Nephron (organoid): ENCODE results near the gene DOK3.
A peak's percentile ranks its signal among the peaks of the same experiment; 100 is the strongest.

Experiments
- H3K27ac Mint-ChIP-seq, 3 experiments: 2 replicates each; pipeline ENCODE4 v1.8.0; 2020; ENCODE audit warnings: mixed read lengths in 3 of 3, mild to moderate bottlenecking in 2 of 3, moderate library complexity in 1 of 3
- H3K27me3 Mint-ChIP-seq: 2 replicates; pipeline ENCODE4 v1.8.0; 2021; ENCODE audit warnings: low read depth, mild to moderate bottlenecking, moderate library complexity, mixed read lengths
- H3K36me3 Mint-ChIP-seq: 2 replicates; pipeline ENCODE4 v1.8.0; 2020; ENCODE audit warnings: low read depth, mixed read lengths
- H3K4me1 Mint-ChIP-seq: 2 replicates; pipeline ENCODE4 v1.8.0; 2020; ENCODE audit warnings: mixed read lengths
- H3K4me3 Mint-ChIP-seq, 3 experiments: 2 replicates each; pipeline ENCODE4 v1.8.0; 2020; ENCODE audit warnings: mild to moderate bottlenecking in 3 of 3, mixed read lengths in 3 of 3, moderate library complexity in 2 of 3
- H3K9me3 Mint-ChIP-seq: 2 replicates; pipeline ENCODE4 v1.8.0; 2020; ENCODE audit warnings: mixed read lengths
- TF ChIP-seq, protein P1 (sequence below), 3 experiments: fragments of 200-600 bp; sonication (generic); IDR thresholded peaks; one replicate each; pipeline ENCODE4 v1.5.0; 2021; ENCODE audit warnings: antibody characterized with exemption in 3 of 3; ENCODE audit not compliant: unreplicated experiment in 3 of 3

The DOK3 gene, protein sequence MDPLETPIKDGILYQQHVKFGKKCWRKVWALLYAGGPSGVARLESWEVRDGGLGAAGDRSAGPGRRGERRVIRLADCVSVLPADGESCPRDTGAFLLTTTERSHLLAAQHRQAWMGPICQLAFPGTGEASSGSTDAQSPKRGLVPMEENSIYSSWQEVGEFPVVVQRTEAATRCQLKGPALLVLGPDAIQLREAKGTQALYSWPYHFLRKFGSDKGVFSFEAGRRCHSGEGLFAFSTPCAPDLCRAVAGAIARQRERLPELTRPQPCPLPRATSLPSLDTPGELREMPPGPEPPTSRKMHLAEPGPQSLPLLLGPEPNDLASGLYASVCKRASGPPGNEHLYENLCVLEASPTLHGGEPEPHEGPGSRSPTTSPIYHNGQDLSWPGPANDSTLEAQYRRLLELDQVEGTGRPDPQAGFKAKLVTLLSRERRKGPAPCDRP

GRCh38 chr5:177509381-177509951, at the start of gene DOK3:
DOK3 (minus strand) TSS chr5:177509826; CDS start chr5:177509540, 286 bp downstream.
- Mint-ChIP-seq H3K4me1 (peaks cover 10% of the 10 kb centered on the region), H3K36me3 (peaks cover 39% of the 10 kb centered on the region), H3K4me3 (peak within 1 kb of the TSS; percentile 9 to 62 (median 51)), H3K9me3 (no peaks in the 10 kb centered on the region), H3K27me3 (peaks cover 4% of the 10 kb centered on the region), H3K27ac (peak within 1 kb of the TSS in 2 of 3 experiments; percentile 38 to 59)
- TF ChIP-seq, protein P1, sequence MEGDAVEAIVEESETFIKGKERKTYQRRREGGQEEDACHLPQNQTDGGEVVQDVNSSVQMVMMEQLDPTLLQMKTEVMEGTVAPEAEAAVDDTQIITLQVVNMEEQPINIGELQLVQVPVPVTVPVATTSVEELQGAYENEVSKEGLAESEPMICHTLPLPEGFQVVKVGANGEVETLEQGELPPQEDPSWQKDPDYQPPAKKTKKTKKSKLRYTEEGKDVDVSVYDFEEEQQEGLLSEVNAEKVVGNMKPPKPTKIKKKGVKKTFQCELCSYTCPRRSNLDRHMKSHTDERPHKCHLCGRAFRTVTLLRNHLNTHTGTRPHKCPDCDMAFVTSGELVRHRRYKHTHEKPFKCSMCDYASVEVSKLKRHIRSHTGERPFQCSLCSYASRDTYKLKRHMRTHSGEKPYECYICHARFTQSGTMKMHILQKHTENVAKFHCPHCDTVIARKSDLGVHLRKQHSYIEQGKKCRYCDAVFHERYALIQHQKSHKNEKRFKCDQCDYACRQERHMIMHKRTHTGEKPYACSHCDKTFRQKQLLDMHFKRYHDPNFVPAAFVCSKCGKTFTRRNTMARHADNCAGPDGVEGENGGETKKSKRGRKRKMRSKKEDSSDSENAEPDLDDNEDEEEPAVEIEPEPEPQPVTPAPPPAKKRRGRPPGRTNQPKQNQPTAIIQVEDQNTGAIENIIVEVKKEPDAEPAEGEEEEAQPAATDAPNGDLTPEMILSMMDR (IDR thresholded peaks at IDR 0.05; ENCODE audit: unreplicated experiment in 3 of 3): no peak

- Mint-ChIP-seq H3K36me3 (no peaks in the 10 kb centered on the region), H3K27me3 (peaks cover 6% of the 10 kb centered on the region), H3K4me3 (peak overlapping the region in 1 of 3 experiments; percentile 50), H3K9me3 (no peaks in the 10 kb centered on the region), H3K4me1 (peaks cover 32% of the 10 kb centered on the region), H3K27ac (peak overlapping the region; percentile 37 to 90 (median 45))
- TF ChIP-seq, protein P1 (IDR thresholded peaks at IDR 0.05; ENCODE audit: unreplicated experiment in 3 of 3): no peak
Measured at GRCh38 chr5:177557796-177558195, 48.2 kb upstream of the DOK3 start.

- H3K9me3 Mint-ChIP-seq: no peaks in the 10 kb centered on the region
- H3K4me3 Mint-ChIP-seq: peak overlapping the region; percentile 38 to 50 (median 50)
- TF ChIP-seq, protein P1 (IDR thresholded peaks at IDR 0.05; ENCODE audit: unreplicated experiment in 3 of 3): no peak
- peaks cover 38% of the 10 kb centered on the region for H3K4me1 Mint-ChIP-seq
- H3K27ac Mint-ChIP-seq: peak overlapping the region; percentile 37 to 90 (median 45)
- H3K27me3 Mint-ChIP-seq: peaks cover 5% of the 10 kb centered on the region
- peaks cover 1% of the 10 kb centered on the region for H3K36me3 Mint-ChIP-seq
Measured at GRCh38 chr5:177557041-177557647, 47.5 kb upstream of the DOK3 start.

DNA sequence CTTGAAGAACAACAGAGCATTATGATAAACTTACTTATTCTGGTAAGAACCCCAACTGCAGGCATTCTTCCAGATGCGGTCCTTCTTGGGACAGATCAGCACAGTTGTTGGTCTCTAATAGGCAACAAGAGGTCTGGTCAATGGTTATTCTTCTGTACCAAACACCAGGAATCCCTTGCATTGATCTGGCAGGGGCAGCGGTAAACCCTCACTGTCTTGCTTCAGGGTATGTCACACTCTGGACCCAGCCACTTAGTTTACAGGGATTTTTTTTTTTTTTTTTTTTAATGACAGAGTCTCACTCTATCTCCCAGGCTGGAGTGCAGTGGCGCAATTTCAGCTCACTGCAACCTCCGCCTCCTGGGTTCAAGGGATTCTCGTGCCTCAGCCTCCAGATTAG, 46.0 kb upstream of the DOK3 start:
- peak overlapping the region in 1 of 3 experiments; percentile 20 for H3K27ac Mint-ChIP-seq

DNA sequence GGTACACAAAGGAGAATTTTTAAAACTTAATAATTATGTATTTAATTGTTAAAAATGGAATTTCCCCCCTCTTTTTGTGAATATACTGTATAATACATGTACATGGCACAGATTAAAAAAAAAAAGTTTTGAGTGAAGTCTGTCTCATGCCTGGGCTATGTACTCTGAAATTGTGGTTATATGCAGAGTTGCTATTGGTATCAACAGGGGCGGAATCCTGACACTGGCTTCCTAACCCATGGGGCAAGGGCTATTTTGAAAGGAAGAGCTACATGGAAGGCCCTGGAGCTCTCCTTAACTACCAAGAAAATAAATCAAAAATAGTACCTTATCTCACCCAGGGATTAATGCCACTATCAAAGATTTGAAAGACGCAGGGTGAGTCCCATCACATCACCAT, 45.6 kb upstream of the DOK3 start:
- H3K4me1 Mint-ChIP-seq: peaks cover 34% of the 10 kb centered on the region
- TF ChIP-seq, protein P1 (IDR thresholded peaks at IDR 0.05; ENCODE audit: unreplicated experiment in 3 of 3): no peak
- H3K4me3 Mint-ChIP-seq: peak overlapping the region; percentile 86 to 92 (median 88)
- no peaks in the 10 kb centered on the region for H3K27me3 Mint-ChIP-seq
- H3K27ac Mint-ChIP-seq: peak overlapping the region; percentile 20 to 87 (median 82)
- H3K9me3 Mint-ChIP-seq: no peaks in the 10 kb centered on the region
- peaks cover 6% of the 10 kb centered on the region for H3K36me3 Mint-ChIP-seq

More for the DNA sequence above, 46.0 kb upstream of the DOK3 start:
- Mint-ChIP-seq H3K9me3 (no peaks in the 10 kb centered on the region), H3K27me3 (no peaks in the 10 kb centered on the region), H3K4me1 (peaks cover 32% of the 10 kb centered on the region), H3K36me3 (peaks cover 4% of the 10 kb centered on the region), H3K4me3 (peak overlapping the region; percentile 86 to 92 (median 88))
- TF ChIP-seq, protein P1 (IDR thresholded peaks at IDR 0.05; ENCODE audit: unreplicated experiment in 3 of 3): no peak
